ENCODE measurements around the gene HSP90B1.

GRCh38 chr12:103948746-103949406, 18.7 kb downstream of the HSP90B1 start:
- TF ChIP-seq, protein P1, sequence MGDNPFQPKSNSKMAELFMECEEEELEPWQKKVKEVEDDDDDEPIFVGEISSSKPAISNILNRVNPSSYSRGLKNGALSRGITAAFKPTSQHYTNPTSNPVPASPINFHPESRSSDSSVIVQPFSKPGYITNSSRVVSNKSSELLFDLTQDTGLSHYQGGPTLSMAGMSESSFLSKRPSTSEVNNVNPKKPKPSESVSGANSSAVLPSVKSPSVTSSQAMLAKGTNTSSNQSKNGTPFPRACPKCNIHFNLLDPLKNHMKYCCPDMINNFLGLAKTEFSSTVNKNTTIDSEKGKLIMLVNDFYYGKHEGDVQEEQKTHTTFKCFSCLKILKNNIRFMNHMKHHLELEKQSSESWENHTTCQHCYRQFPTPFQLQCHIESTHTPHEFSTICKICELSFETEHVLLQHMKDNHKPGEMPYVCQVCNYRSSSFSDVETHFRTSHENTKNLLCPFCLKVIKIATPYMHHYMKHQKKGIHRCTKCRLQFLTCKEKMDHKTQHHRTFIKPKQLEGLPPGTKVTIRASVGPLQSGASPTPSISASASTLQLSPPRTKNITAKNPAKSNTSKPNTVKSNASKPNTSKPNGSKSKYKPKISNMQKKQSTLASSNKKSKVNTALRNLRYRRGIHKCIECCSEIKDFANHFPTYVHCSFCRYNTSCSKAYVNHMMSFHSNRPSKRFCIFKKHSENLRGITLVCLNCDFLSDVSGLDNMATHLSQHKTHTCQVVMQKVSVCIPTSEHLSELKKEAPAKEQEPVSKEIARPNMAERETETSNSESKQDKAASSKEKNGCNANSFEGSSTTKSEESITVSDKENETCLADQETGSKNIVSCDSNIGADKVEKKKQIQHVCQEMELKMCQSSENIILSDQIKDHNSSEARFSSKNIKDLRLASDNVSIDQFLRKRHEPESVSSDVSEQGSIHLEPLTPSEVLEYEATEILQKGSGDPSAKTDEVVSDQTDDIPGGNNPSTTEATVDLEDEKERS (tag by site-specific recombination; IDR thresholded peaks at IDR 0.05) = no peak
- TF ChIP-seq ZBTB1 (tag by site-specific recombination; IDR thresholded peaks at IDR 0.05) = no peak
- TF ChIP-seq, protein P2, sequence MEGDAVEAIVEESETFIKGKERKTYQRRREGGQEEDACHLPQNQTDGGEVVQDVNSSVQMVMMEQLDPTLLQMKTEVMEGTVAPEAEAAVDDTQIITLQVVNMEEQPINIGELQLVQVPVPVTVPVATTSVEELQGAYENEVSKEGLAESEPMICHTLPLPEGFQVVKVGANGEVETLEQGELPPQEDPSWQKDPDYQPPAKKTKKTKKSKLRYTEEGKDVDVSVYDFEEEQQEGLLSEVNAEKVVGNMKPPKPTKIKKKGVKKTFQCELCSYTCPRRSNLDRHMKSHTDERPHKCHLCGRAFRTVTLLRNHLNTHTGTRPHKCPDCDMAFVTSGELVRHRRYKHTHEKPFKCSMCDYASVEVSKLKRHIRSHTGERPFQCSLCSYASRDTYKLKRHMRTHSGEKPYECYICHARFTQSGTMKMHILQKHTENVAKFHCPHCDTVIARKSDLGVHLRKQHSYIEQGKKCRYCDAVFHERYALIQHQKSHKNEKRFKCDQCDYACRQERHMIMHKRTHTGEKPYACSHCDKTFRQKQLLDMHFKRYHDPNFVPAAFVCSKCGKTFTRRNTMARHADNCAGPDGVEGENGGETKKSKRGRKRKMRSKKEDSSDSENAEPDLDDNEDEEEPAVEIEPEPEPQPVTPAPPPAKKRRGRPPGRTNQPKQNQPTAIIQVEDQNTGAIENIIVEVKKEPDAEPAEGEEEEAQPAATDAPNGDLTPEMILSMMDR (tag by site-specific recombination; IDR thresholded peaks at IDR 0.05) = no peak
- TF ChIP-seq KLF9 (tag by site-specific recombination; IDR thresholded peaks at IDR 0.05; ENCODE audit: low read depth) = no peak
- no peak for TF ChIP-seq IKZF3 (tag by site-specific recombination; IDR thresholded peaks at IDR 0.05)
- TF ChIP-seq REST (tag by site-specific recombination; IDR thresholded peaks at IDR 0.05) = no peak
- TF ChIP-seq YY1 (tag by site-specific recombination; IDR thresholded peaks at IDR 0.05) = no peak
- TF ChIP-seq SP2 (tag by site-specific recombination; IDR thresholded peaks at IDR 0.05) = no peak
- TF ChIP-seq ZNF426 (tag by site-specific recombination; IDR thresholded peaks at IDR 0.05) = no peak
- no peak for TF ChIP-seq ZBTB17 (tag by site-specific recombination; IDR thresholded peaks at IDR 0.05)
- TF ChIP-seq ZFP41 (tag by site-specific recombination; IDR thresholded peaks at IDR 0.05; ENCODE audit: borderline replicate concordance) = no peak
- TF ChIP-seq, protein P3, sequence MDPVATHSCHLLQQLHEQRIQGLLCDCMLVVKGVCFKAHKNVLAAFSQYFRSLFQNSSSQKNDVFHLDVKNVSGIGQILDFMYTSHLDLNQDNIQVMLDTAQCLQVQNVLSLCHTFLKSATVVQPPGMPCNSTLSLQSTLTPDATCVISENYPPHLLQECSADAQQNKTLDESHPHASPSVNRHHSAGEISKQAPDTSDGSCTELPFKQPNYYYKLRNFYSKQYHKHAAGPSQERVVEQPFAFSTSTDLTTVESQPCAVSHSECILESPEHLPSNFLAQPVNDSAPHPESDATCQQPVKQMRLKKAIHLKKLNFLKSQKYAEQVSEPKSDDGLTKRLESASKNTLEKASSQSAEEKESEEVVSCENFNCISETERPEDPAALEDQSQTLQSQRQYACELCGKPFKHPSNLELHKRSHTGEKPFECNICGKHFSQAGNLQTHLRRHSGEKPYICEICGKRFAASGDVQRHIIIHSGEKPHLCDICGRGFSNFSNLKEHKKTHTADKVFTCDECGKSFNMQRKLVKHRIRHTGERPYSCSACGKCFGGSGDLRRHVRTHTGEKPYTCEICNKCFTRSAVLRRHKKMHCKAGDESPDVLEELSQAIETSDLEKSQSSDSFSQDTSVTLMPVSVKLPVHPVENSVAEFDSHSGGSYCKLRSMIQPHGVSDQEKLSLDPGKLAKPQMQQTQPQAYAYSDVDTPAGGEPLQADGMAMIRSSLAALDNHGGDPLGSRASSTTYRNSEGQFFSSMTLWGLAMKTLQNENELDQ (tag by site-specific recombination; IDR thresholded peaks at IDR 0.05; ENCODE audit: low read depth) = no peak
